NCI-H226 (cell line): Measurements from ENCODE around the gene ENTPD6.

ENCODE experiments used
- DNase-seq: peaks from one replicate; pipeline ENCODE4 v3.0.0-alpha.2; 2015

ENTPD6 gene

GRCh38 chr20:25245461-25245860 is 49.9 kb downstream of the ENTPD6 start:
- no peak for DNase-seq

- DNase-seq, result no peak
These were observed 50.9 kb downstream of the ENTPD6 start for GRCh38 chr20:25246182-25246999.

- DNase-seq, result no peak
These were observed 51.5 kb downstream of the ENTPD6 start for GRCh38 chr20:25247000-25247517.

- DNase-seq, result no peak
These were observed 52.0 kb downstream of the ENTPD6 start for GRCh38 chr20:25247518-25247955.

- peak; percentile 79 for DNase-seq
These were observed 52.7 kb downstream of the ENTPD6 start, which contains the start of gene PYGB for GRCh38 chr20:25247956-25248785. Gene PYGB (plus strand): TSS chr20:25248085. CDS start chr20:25248179, 94 bp downstream.

GRCh38 chr20:25248786-25249172 is 53.3 kb downstream of the ENTPD6 start:
- DNase-seq, result no peak

- DNase-seq, result no peak
These were observed 53.9 kb downstream of the ENTPD6 start for GRCh38 chr20:25249198-25249931.

GRCh38 chr20:25250508-25250907 is 55.0 kb downstream of the ENTPD6 start:
- no peak for DNase-seq

- DNase-seq, result no peak
These were observed 55.5 kb downstream of the ENTPD6 start for GRCh38 chr20:25251019-25251418.

- DNase-seq, result no peak
These were observed 56.0 kb downstream of the ENTPD6 start for GRCh38 chr20:25251558-25251957.

- no peak for DNase-seq
These were observed 56.7 kb downstream of the ENTPD6 start for GRCh38 chr20:25252230-25252651.

- no peak for DNase-seq
These were observed 57.3 kb downstream of the ENTPD6 start for GRCh38 chr20:25252686-25253421.

GRCh38 chr20:25253606-25254275 is 58.2 kb downstream of the ENTPD6 start:
- no peak for DNase-seq

GRCh38 chr20:25254571-25254970 is 59.1 kb downstream of the ENTPD6 start:
- no peak for DNase-seq

GRCh38 chr20:25254986-25255680 is 59.6 kb downstream of the ENTPD6 start:
- no peak for DNase-seq

GRCh38 chr20:25256226-25256859 is 60.8 kb downstream of the ENTPD6 start:
- no peak for DNase-seq

- DNase-seq, result no peak
These were observed 61.6 kb downstream of the ENTPD6 start for GRCh38 chr20:25257130-25257529.

- DNase-seq, result no peak
These were observed 62.4 kb downstream of the ENTPD6 start for GRCh38 chr20:25257756-25258475.

- DNase-seq, result no peak
These were observed 62.9 kb downstream of the ENTPD6 start for GRCh38 chr20:25258476-25258805.

- no peak for DNase-seq
These were observed 63.3 kb downstream of the ENTPD6 start for GRCh38 chr20:25258828-25259227.
